RWPE2 (cell line): Measurements from ENCODE around the gene RICTOR.

Experiments used
- ATAC-seq: fragments of 200-7000 bp; cut with Tn5 transposase; 3 replicates; pipeline ENCODE4 v1.9.1; 2021; ENCODE audit warnings: low read depth
- DNase-seq: peaks from one replicate; pipeline ENCODE4 v3.0.0-alpha.2; 2020; ENCODE audit warnings: low spot score
- H3K27ac ChIP-seq: fragments of 450-650 bp; 2 replicates; pipeline ENCODE4 v1.5.1; 2017; ENCODE audit warnings: mild to moderate bottlenecking; ENCODE audit not compliant: poor library complexity, severe bottlenecking
- H3K27me3 ChIP-seq: fragments of 250-450 bp; sonication (Bioruptor Pico); 2 replicates; pipeline ENCODE4 v1.5.1; 2021; ENCODE audit warnings: mild to moderate bottlenecking, moderate library complexity; ENCODE audit not compliant: insufficient read depth, poor library complexity, severe bottlenecking
- H3K36me3 ChIP-seq: fragments of 250-450 bp; sonication (Bioruptor Pico); 2 replicates; pipeline ENCODE4 v1.5.1; 2020; ENCODE audit warnings: low read depth, mild to moderate bottlenecking, moderate library complexity
- H3K4me1 ChIP-seq: fragments of 250-450 bp; sonication (Bioruptor Pico); 2 replicates; pipeline ENCODE4 v1.5.1; 2021; ENCODE audit warnings: mild to moderate bottlenecking, moderate library complexity; ENCODE audit not compliant: insufficient read depth, poor library complexity, severe bottlenecking
- H3K4me3 ChIP-seq: fragments of 250-450 bp; sonication (Bioruptor Pico); 2 replicates; pipeline ENCODE4 v1.5.1; 2021; ENCODE audit warnings: mild to moderate bottlenecking, moderate library complexity; ENCODE audit not compliant: severe bottlenecking
- H3K9me3 ChIP-seq: fragments of 250-450 bp; sonication (Bioruptor Pico); 2 replicates; pipeline ENCODE4 v1.5.1; 2021; ENCODE audit warnings: mild to moderate bottlenecking, moderate library complexity; ENCODE audit not compliant: severe bottlenecking
- CTCF ChIP-seq: fragments of 450-650 bp; IDR thresholded peaks from one replicate; pipeline ENCODE4 v1.5.1; 2017; ENCODE audit warnings: mild to moderate bottlenecking, moderate library complexity; ENCODE audit not compliant: poor library complexity, severe bottlenecking

Gene RICTOR

GRCh38 chr5:39006650-39007049, 67.5 kb downstream of the RICTOR start:
- Histone ChIP-seq H3K36me3 (peaks cover 34% of the 10 kb centered on the region), H3K27ac (no peak overlapping the region), H3K27me3 (no peaks in the 10 kb centered on the region), H3K4me1 (no peaks in the 10 kb centered on the region), H3K9me3 (peaks cover 8% of the 10 kb centered on the region), H3K4me3 (no peak overlapping the region)
- DNase-seq (no peak), ATAC-seq (no peak)
- TF ChIP-seq CTCF: no peak

- DNase-seq (no peak), ATAC-seq (peak; percentile 75)
- Histone ChIP-seq H3K4me1 (no peaks in the 10 kb centered on the region), H3K27me3 (no peaks in the 10 kb centered on the region), H3K27ac (no peak overlapping the region), H3K36me3 (peaks cover 35% of the 10 kb centered on the region), H3K9me3 (peaks cover 1% of the 10 kb centered on the region), H3K4me3 (no peak overlapping the region)
- peak; percentile 74 for TF ChIP-seq CTCF
Measured at GRCh38 chr5:39005566-39006232, 68.5 kb downstream of the RICTOR start.

GRCh38 chr5:39001683-39002082, 72.5 kb downstream of the RICTOR start:
- no peak overlapping the region for H3K27ac ChIP-seq
- DNase-seq: no peak
- H3K9me3 ChIP-seq: no peaks in the 10 kb centered on the region
- no peaks in the 10 kb centered on the region for H3K27me3 ChIP-seq
- H3K4me3 ChIP-seq: no peak overlapping the region
- peaks cover 46% of the 10 kb centered on the region for H3K36me3 ChIP-seq
- no peak for TF ChIP-seq CTCF
- no peaks in the 10 kb centered on the region for H3K4me1 ChIP-seq
- no peak for ATAC-seq

GRCh38 chr5:38999037-38999436, 75.2 kb downstream of the RICTOR start:
- no peaks in the 10 kb centered on the region for H3K27me3 ChIP-seq
- no peaks in the 10 kb centered on the region for H3K9me3 ChIP-seq
- no peak for TF ChIP-seq CTCF
- no peak overlapping the region for H3K4me3 ChIP-seq
- H3K27ac ChIP-seq: no peak overlapping the region
- peaks cover 52% of the 10 kb centered on the region for H3K36me3 ChIP-seq
- ATAC-seq (no peak), DNase-seq (no peak)
- no peaks in the 10 kb centered on the region for H3K4me1 ChIP-seq

- no peak overlapping the region for H3K27ac ChIP-seq
- H3K4me1 ChIP-seq: no peaks in the 10 kb centered on the region
- H3K27me3 ChIP-seq: no peaks in the 10 kb centered on the region
- DNase-seq: no peak
- H3K36me3 ChIP-seq: peaks cover 53% of the 10 kb centered on the region
- no peaks in the 10 kb centered on the region for H3K9me3 ChIP-seq
- no peak overlapping the region for H3K4me3 ChIP-seq
- ATAC-seq: no peak
- TF ChIP-seq CTCF: no peak
Measured at GRCh38 chr5:38997591-38997990, 76.6 kb downstream of the RICTOR start.
